ENCODE results near the gene CMSS1. TPM values are rescaled to one million over a fixed set of nuclear protein-coding genes. Genes with fewer than 3 reads are reported as not detected.

Gene CMSS1
- total RNA-seq, 1 experiment from 2014 or later: 70.6 TPM

DNA sequence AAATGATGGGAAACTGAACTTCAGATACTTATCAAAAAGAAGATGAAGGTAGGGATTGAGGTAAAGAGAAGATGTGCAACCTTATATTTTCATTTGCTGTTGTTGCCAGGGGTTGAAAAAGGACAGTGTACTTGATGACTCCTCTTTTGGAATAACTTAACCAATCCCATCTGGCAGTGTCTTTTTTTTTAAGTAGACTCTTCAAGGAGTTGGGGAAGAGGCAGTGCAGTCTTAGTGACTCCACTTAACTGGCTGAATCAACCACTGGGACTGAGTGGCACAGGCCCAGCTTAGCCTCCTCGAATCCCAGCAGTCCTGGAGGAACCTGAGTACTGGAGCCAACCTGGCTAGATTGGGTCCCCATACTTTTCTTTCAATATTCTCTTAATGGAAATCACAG is 323.9 kb downstream of the CMSS1 start (continued):
- TF ChIP-seq TEAD4 (CRISPR knock-in tag; IDR thresholded peaks at IDR 0.05) (no peak), ZSCAN18 (CRISPR knock-in tag; IDR thresholded peaks at IDR 0.05) (no peak)

DNA sequence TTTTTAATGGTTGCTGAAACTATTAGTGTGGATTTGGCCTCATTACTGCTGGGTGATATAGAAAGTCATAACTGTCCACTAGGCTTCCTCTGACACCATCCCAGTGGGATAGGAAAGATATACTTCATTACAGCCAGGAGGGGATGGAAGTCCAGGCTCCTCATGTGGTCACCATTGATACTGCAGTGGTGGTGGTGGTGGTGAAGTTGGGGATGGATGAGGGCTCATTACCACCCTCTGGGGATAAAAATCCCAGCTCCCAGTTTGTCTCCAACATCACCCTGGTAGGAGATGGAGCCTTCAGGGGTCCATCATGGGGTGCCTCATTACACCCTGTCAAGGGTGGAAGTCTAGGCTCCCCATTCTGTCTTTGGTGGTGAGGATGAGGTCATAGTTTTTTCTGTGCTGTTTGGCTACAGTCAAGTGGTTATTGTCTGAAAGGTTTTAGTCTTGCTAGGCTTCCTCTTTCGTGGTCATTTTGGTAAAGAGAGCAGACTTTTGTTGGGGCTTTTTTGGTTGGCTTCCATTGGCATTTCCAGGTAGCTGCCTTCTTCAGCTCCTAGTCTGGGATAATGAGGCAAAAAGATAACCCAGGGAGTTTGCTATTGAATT is 326.7 kb downstream of the CMSS1 start:
- DNase-seq (ENCODE audit: low spot score): no peak
- no peaks in the 10 kb centered on the region; the same call in 1 of the 2 replicates for H3K27me3 Mint-ChIP-seq (ENCODE audit: low read depth)
- no peaks in the 10 kb centered on the region for H3K4me1 Mint-ChIP-seq
- TF ChIP-seq PREB (CRISPR knock-in tag; IDR thresholded peaks at IDR 0.05; ENCODE audit: borderline replicate concordance) (no peak), HMGA2 (CRISPR knock-in tag; IDR thresholded peaks at IDR 0.05) (no peak), SMAD3 (CRISPR knock-in tag; IDR thresholded peaks at IDR 0.05; ENCODE audit: borderline replicate concordance) (no peak), TCF7 (CRISPR knock-in tag; IDR thresholded peaks at IDR 0.05; ENCODE audit: low read depth) (no peak), GRHL2 (CRISPR knock-in tag; IDR thresholded peaks at IDR 0.05; ENCODE audit: insufficient replicate concordance, severe bottlenecking) (no peak), ZNF512 (CRISPR knock-in tag; IDR thresholded peaks at IDR 0.05; ENCODE audit: borderline replicate concordance) (no peak)
- H3K36me3 Mint-ChIP-seq: peaks cover 25% of the 10 kb centered on the region
- ChIA-PET CTCF (no interaction called here), POLR2A (no interaction called here)
- H3K9me3 Mint-ChIP-seq: peaks cover 34% of the 10 kb centered on the region
- no peak overlapping the region for H3K4me3 Mint-ChIP-seq
- ATAC-seq: peak; percentile 67
- H3K27ac Mint-ChIP-seq: no peak overlapping the region

- Mint-ChIP-seq H3K27me3 (ENCODE audit: low read depth) (no peaks in the 10 kb centered on the region), H3K27ac (no peak overlapping the region; the same call in 1 of the 2 replicates), H3K4me3 (no peak overlapping the region), H3K9me3 (peaks cover 12% of the 10 kb centered on the region), H3K36me3 (no peaks in the 10 kb centered on the region), H3K4me1 (peaks cover 4% of the 10 kb centered on the region)
- ChIA-PET CTCF (no interaction called here), POLR2A (no interaction called here)
- ATAC-seq (no peak), DNase-seq (ENCODE audit: low spot score) (no peak)
- TF ChIP-seq FOXJ3 (CRISPR knock-in tag; IDR thresholded peaks at IDR 0.05; ENCODE audit: borderline replicate concordance): no peak
- no peak for TF ChIP-seq ZSCAN18 (CRISPR knock-in tag; IDR thresholded peaks at IDR 0.05)
- no peak for TF ChIP-seq MYBL2 (CRISPR knock-in tag; IDR thresholded peaks at IDR 0.05)
- no peak for TF ChIP-seq SMAD3 (CRISPR knock-in tag; IDR thresholded peaks at IDR 0.05; ENCODE audit: borderline replicate concordance)
- TF ChIP-seq, protein P1, sequence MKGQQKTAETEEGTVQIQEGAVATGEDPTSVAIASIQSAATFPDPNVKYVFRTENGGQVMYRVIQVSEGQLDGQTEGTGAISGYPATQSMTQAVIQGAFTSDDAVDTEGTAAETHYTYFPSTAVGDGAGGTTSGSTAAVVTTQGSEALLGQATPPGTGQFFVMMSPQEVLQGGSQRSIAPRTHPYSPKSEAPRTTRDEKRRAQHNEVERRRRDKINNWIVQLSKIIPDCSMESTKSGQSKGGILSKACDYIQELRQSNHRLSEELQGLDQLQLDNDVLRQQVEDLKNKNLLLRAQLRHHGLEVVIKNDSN (CRISPR knock-in tag; IDR thresholded peaks at IDR 0.05): no peak
- no peak for TF ChIP-seq ERG (CRISPR knock-in tag; IDR thresholded peaks at IDR 0.05)
- TF ChIP-seq IRF2 (CRISPR knock-in tag; IDR thresholded peaks at IDR 0.05; ENCODE audit: borderline replicate concordance, low read depth): no peak
- no peak for TF ChIP-seq E2F4 (CRISPR knock-in tag; IDR thresholded peaks at IDR 0.05; ENCODE audit: borderline replicate concordance, low read depth)
- TF ChIP-seq MLX (CRISPR knock-in tag; IDR thresholded peaks at IDR 0.05): no peak
- no peak for TF ChIP-seq MAX (CRISPR knock-in tag; IDR thresholded peaks at IDR 0.05)
- no peak for TF ChIP-seq ZNF317 (CRISPR knock-in tag; IDR thresholded peaks at IDR 0.05; ENCODE audit: borderline replicate concordance, low read depth)
- TF ChIP-seq KAT7 (CRISPR knock-in tag; IDR thresholded peaks at IDR 0.05; ENCODE audit: borderline replicate concordance): no peak
- TF ChIP-seq ZNF671 (CRISPR knock-in tag; IDR thresholded peaks at IDR 0.05): no peak
- TF ChIP-seq CREB1 (CRISPR knock-in tag; IDR thresholded peaks at IDR 0.05): no peak
These were observed 331.5 kb downstream of the CMSS1 start for GRCh38 chr3:100149130-100149529.
